Measurements from ENCODE around the gene RGS17. TPM values are rescaled to one million over a fixed set of nuclear protein-coding genes. Genes with fewer than 3 reads are reported as not detected.

The RGS17 gene
- total and polyA plus RNA-seq, 12 donors = 0.04 to 0.41 (median 0.17) TPM; not detected in 1

DNA sequence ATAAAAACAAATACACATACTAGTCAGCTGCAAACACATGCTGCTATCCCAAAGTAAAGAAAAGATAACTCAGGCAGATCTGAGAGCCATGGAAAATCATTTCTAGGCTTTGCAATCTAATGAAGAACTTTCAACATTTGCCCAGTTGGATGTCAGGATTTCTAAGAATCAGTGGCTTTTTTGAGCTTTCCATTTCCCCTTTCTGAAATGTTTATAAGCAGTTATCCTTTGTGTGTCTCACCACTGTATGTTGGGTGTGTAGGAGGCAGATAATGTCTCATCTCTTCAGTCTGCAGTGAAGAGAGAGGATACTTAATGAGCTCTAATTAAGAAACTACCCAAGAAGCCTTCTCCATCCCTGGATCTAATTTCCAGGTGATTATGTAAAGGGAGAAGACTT is 43.6 kb downstream of the RGS17 start:
- Histone ChIP-seq H3K27me3 (no peaks in the 10 kb centered on the region), H3K36me3 (no peaks in the 10 kb centered on the region), H3K27ac (no peak overlapping the region), H3K4me1 (peaks cover 0 to 20% (median 0%) of the 10 kb centered on the region in 9 donors), H3K4me3 (no peak overlapping the region), H3K9me3 (no peaks in the 10 kb centered on the region)
- no peak for DNase-seq
- intact Hi-C loops (cut with DNase I) = no loop called here
- ATAC-seq = no peak
- TF ChIP-seq, protein P1, sequence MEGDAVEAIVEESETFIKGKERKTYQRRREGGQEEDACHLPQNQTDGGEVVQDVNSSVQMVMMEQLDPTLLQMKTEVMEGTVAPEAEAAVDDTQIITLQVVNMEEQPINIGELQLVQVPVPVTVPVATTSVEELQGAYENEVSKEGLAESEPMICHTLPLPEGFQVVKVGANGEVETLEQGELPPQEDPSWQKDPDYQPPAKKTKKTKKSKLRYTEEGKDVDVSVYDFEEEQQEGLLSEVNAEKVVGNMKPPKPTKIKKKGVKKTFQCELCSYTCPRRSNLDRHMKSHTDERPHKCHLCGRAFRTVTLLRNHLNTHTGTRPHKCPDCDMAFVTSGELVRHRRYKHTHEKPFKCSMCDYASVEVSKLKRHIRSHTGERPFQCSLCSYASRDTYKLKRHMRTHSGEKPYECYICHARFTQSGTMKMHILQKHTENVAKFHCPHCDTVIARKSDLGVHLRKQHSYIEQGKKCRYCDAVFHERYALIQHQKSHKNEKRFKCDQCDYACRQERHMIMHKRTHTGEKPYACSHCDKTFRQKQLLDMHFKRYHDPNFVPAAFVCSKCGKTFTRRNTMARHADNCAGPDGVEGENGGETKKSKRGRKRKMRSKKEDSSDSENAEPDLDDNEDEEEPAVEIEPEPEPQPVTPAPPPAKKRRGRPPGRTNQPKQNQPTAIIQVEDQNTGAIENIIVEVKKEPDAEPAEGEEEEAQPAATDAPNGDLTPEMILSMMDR (IDR thresholded peaks at IDR 0.05) = no peak

DNA sequence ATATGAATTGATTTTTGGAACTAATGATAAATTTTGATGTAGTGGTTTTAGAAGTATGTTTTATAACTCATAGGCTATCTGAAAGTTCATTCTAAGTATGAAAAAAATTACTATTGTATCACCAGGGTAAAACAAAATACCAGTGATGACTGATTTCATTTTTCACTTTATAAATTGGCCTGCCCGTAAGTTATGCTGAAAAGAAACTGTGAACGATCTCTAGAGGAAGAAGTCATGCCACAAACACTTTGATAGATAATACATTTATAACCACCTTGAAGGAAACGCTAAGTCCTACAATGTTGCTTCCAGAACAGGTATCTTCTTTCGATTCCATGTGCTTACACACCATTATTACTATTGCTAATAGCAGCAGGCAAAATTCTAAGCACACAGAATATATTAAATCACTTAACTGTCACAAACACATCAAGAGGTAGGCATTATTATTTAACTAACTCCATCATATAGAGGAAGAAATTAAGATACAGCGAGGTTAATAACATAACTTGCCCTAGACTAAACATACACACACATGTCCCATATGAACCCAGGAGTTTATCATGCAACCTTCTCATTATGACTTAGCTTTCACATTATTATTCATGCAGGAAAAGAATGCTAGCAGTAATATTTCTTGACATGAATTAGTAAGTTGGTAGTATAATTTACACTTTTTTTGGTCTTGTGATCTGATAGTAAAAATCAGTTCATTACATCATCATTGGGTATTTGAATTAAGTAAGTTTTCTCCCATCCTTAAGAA is 44.7 kb downstream of the RGS17 start:
- Histone ChIP-seq H3K36me3 (no peaks in the 10 kb centered on the region), H3K27me3 (no peaks in the 10 kb centered on the region), H3K9me3 (no peaks in the 10 kb centered on the region), H3K4me3 (no peak overlapping the region), H3K27ac (no peak overlapping the region), H3K4me1 (peaks cover 0 to 12% (median 0%) of the 10 kb centered on the region in 9 donors)
- ATAC-seq = no peak
- intact Hi-C loops (cut with DNase I) = no loop called here
- TF ChIP-seq, protein P1 (IDR thresholded peaks at IDR 0.05) = no peak
- DNase-seq = no peak
- WGBS, 2 donors = 88 to 93% methylated on average over 5 of the region's 5 CpGs

DNA sequence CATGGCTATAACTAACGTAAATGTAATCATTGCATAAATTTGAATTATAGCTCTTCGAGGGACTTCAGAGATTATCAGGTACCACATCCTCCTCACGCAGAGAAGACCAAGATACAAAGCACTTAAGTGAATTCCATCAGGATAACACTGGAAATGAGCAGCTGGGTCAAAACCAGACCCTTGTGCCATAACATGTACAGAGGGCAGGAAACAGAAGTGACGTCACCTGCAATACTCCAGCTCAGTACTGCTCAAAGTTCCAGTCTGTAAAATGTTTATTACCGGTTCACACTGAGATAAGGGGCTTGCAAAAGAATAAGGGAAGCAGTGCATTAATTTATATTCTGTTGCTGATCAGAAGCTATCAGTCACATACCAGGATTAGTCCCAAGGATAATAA is 45.8 kb downstream of the RGS17 start:
- intact Hi-C loops (cut with DNase I) = no loop called here
- Histone ChIP-seq H3K4me1 (peaks cover 0 to 3% (median 0%) of the 10 kb centered on the region in 9 donors), H3K27ac (no peak overlapping the region)

DNA sequence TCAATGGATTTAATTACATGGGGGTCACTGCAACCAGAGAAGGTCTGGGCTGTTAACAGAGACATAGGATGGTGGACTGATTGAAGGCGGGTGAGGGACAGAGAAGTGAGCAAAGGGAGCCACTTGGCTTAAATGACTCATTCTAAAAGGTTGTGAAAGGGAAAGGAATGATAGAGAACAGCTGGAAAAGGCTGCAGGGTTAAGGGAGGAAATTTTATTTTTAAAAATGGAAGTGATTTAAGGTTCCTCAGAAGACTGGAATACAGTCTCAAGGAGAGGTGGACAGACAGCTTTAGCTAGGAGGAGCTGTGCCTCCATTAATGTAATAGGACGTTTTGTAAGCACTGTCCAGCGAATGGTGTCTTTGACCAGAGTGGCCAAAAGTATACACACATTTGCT is 46.7 kb downstream of the RGS17 start:
- no peaks in the 10 kb centered on the region for H3K27me3 ChIP-seq
- no peaks in the 10 kb centered on the region for H3K36me3 ChIP-seq
- TF ChIP-seq, protein P1 (IDR thresholded peaks at IDR 0.05) = no peak
- H3K4me1 ChIP-seq = no peaks in the 10 kb centered on the region
- no peak overlapping the region for H3K27ac ChIP-seq
- H3K4me3 ChIP-seq = no peak overlapping the region
- H3K9me3 ChIP-seq = no peaks in the 10 kb centered on the region
- WGBS, 2 donors = 71 to 78% methylated on average over 3 of the region's 3 CpGs
- intact Hi-C loops (cut with DNase I) = no loop called here
- ATAC-seq (peak in 2 of 8 donors; percentile 46 to 66), DNase-seq (no peak)

More for the DNA sequence above, 45.8 kb downstream of the RGS17 start:
- no peaks in the 10 kb centered on the region for H3K36me3 ChIP-seq
- 52 to 56% methylated on average over 5 of the region's 5 CpGs for WGBS, 2 donors
- no peak for ATAC-seq
- no peaks in the 10 kb centered on the region for H3K9me3 ChIP-seq
- no peak overlapping the region for H3K4me3 ChIP-seq
- no peak for DNase-seq
- TF ChIP-seq, protein P1 (IDR thresholded peaks at IDR 0.05) = no peak
- no peaks in the 10 kb centered on the region for H3K27me3 ChIP-seq
